Naive thymus-derived CD4-positive, alpha-beta T cell (primary cell): ENCODE measurements around the gene SEPTIN5. TPM values are rescaled to one million over a fixed set of nuclear protein-coding genes. Genes with fewer than 3 reads are reported as not detected.

Source experiments
- ATAC-seq: fragments of 150-1000 bp; cut with Tn5 transposase; 2 replicates; pipeline ENCODE4 v1.10.0; 2021; ENCODE audit warnings: mild to moderate bottlenecking, moderate library complexity
- CTCF ChIA-PET: fragments of 350-600 bp; sonication (Branson Sonifier 250); formaldehyde crosslinking; loops from one replicate; lab custom pipeline; 2021; ENCODE audit warnings: antibody characterized with exemption; lab: Charles Lee
- POLR2A ChIA-PET: fragments of 350-600 bp; sonication (Branson Sonifier 250); formaldehyde crosslinking; loops from one replicate; lab custom pipeline; 2021; ENCODE audit warnings: antibody characterized with exemption, inconsistent platforms; lab: Charles Lee
- DNase-seq, 9 donors: peaks; one replicate each; pipeline versions ENCODE4 v3.0.0 to v3.0.0-alpha.2; 2020 to 2022; ENCODE audit warnings: mixed read lengths in 1 of 9
- H3K27ac ChIP-seq: one replicate; pipeline ENCODE4 v1.7.0; 2013; ENCODE audit warnings: mild to moderate bottlenecking, low read depth, low read length, moderate library complexity
- H3K27me3 ChIP-seq, 2 donors: one replicate each; pipeline ENCODE4 v1.7.0; 2013; ENCODE audit warnings: low read length in 2 of 2, mild to moderate bottlenecking in 2 of 2, moderate library complexity in 2 of 2; ENCODE audit not compliant: control insufficient read depth in 2 of 2, insufficient read depth in 2 of 2
- H3K36me3 ChIP-seq, 3 experiments: 1 replicate in 2 of 3; 2 replicates in 1 of 3; pipeline ENCODE4 v1.7.0; 2013; ENCODE audit warnings: low read length in 3 of 3, mild to moderate bottlenecking in 3 of 3, moderate library complexity in 1 of 3; ENCODE audit not compliant: insufficient read depth in 3 of 3, control insufficient read depth in 2 of 3
- H3K4me1 ChIP-seq, 2 donors: one replicate each; pipeline ENCODE4 v1.7.0; 2013; ENCODE audit warnings: low read length in 2 of 2, mild to moderate bottlenecking in 2 of 2, moderate library complexity in 1 of 2; ENCODE audit not compliant: control insufficient read depth in 2 of 2, insufficient read depth in 2 of 2
- H3K4me3 ChIP-seq: 2 replicates; pipeline ENCODE4 v1.7.0; 2013; ENCODE audit warnings: mild to moderate bottlenecking, low read length
- H3K9me3 ChIP-seq, 3 experiments: 1 replicate in 2 of 3; 2 replicates in 1 of 3; pipeline ENCODE4 v1.7.0; 2013; ENCODE audit warnings: low read length in 3 of 3; ENCODE audit not compliant: control insufficient read depth in 2 of 3
- H3K27ac Mint-ChIP-seq, 9 donors: one replicate each; pipeline ENCODE4 v1.8.0; 2020 to 2022; ENCODE audit warnings: mixed read lengths in 9 of 9, mild to moderate bottlenecking in 8 of 9, moderate library complexity in 5 of 9, inconsistent platforms in 2 of 9
- H3K27me3 Mint-ChIP-seq, 5 donors: one replicate each; pipeline ENCODE4 v1.8.0; 2021 to 2022; ENCODE audit warnings: mixed read lengths in 5 of 5, mild to moderate bottlenecking in 1 of 5
- H3K36me3 Mint-ChIP-seq, 5 donors: one replicate each; pipeline ENCODE4 v1.8.0; 2020 to 2022; ENCODE audit warnings: mixed read lengths in 5 of 5, mild to moderate bottlenecking in 3 of 5, inconsistent platforms in 1 of 5
- H3K4me1 Mint-ChIP-seq, 7 donors: one replicate each; pipeline ENCODE4 v1.8.0; 2020 to 2022; ENCODE audit warnings: mixed read lengths in 7 of 7, mild to moderate bottlenecking in 3 of 7, inconsistent platforms in 1 of 7
- H3K4me3 Mint-ChIP-seq, 10 donors: one replicate each; pipeline ENCODE4 v1.8.0; 2020 to 2022; ENCODE audit warnings: mild to moderate bottlenecking in 10 of 10, mixed read lengths in 10 of 10, moderate library complexity in 6 of 10, inconsistent platforms in 2 of 10
- H3K9me3 Mint-ChIP-seq, 11 donors: one replicate each; pipeline ENCODE4 v1.8.0; 2020 to 2022; ENCODE audit warnings: mixed read lengths in 11 of 11, mild to moderate bottlenecking in 4 of 11, inconsistent platforms in 1 of 11, moderate library complexity in 1 of 11
- intact Hi-C, 2 donors: fragments of 100-400 bp; cut with micrococcal nuclease; formaldehyde crosslinking; loops; one replicate each; pipeline ENCODE4 v1.15.1; 2023
- polyA plus RNA-seq, 2 donors: library from polyadenylated mRNA; unstranded; fragments of 300-500 nt; fragmentation: Illumina TruSeq; gene quantifications; one replicate each; pipeline ENCODE4 v1.2.3, GENCODE V29; 2021
- total RNA-seq, 6 experiments: library from RNA in 5 of 6; stranded (reverse) in 5 of 6; gene quantifications; 1 replicate in 5 of 6; 2 replicates in 1 of 6; pipeline ENCODE4 v1.2.3 and lab custom pipeline; 2021 to 2026

The SEPTIN5 gene
- total and polyA plus RNA-seq, 7 experiments from 2014 or later, result 0.22 to 4.2 (median 0.49) TPM; not detected in 3

DNA sequence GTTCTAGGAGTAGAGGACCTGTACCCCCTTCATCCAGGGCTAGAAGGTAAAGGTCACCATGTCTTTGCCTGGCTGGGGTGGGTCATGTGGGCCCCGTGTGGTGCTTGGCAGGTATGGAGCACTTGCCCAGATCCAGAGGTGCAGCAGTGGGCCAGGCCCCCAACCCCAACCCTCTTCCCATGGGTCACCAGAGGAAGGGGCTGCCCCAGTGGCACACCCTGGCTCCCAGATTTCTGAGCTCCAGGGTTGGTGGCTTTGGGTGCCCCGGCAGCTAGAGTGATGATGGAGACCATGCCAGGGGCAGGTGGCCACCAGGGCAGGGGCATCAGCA lies 6.7 kb downstream of the SEPTIN5 start:
- peaks cover 33 to 61% (median 44%) of the 10 kb centered on the region in 5 donors for H3K27me3 Mint-ChIP-seq
- peak overlapping the region in 3 of 10 donors; percentile 44 to 65 (median 61) for H3K4me3 Mint-ChIP-seq
- ChIA-PET CTCF (no interaction called here), POLR2A (no interaction called here)
- peaks cover 0 to 20% (median 14%) of the 10 kb centered on the region in 7 donors for H3K4me1 Mint-ChIP-seq
- H3K9me3 ChIP-seq, result no peaks in the 10 kb centered on the region
- no peak overlapping the region for H3K27ac Mint-ChIP-seq
- ATAC-seq (no peak), DNase-seq (no peak)
- intact Hi-C loops, result no loop called here
- H3K4me3 ChIP-seq, result no peak overlapping the region
- H3K36me3 ChIP-seq, result no peaks in the 10 kb centered on the region
- peaks cover 0 to 7% of the 10 kb centered on the region in 2 donors for H3K27me3 ChIP-seq
- peaks cover 0 to 10% of the 10 kb centered on the region in 2 donors for H3K4me1 ChIP-seq
- peaks cover 0 to 1% (median 0%) of the 10 kb centered on the region in 11 donors for H3K9me3 Mint-ChIP-seq
- H3K27ac ChIP-seq, result no peak overlapping the region
- H3K36me3 Mint-ChIP-seq, result peaks cover 0 to 1% (median 0%) of the 10 kb centered on the region in 5 donors

DNA sequence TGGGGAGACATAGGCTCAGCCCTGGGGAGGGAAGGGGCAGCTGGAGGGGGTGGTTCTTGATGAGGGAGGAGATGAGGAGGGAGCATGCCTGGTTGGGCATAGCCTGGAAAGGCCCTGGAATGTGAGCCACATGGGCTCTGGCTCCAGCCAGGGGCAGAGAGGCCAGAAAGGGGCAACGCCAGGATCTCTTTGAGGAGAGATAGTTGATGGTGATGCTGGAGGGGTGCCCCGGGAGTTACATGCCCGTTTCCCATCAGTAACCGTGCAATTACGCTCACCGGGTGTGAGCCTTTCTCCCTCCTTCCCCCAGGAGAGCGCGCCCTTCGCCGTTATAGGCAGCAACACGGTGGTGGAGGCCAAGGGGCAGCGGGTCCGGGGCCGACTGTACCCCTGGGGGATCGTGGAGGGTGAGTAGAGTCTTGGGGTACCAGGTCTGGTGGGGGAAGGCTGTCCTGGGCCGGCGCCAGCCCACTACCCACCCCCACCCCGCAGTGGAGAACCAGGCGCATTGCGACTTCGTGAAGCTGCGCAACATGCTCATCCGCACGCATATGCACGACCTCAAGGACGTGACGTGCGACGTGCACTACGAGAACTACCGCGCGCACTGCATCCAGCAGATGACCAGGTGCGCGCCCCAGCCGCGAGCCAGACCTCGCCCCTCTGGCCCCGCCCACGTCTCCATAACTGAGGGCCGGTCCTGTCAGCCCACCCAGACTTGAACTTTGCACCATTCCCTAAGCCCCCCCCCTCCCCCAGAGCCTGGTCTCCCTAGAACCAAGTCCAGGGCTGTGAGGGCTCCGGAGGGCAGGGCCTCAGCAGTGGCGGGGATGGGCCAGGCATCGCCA lies 7.3 kb downstream of the SEPTIN5 start:
- H3K36me3 ChIP-seq, result no peaks in the 10 kb centered on the region
- H3K27ac ChIP-seq, result no peak overlapping the region
- peaks cover 0 to 20% (median 14%) of the 10 kb centered on the region in 7 donors for H3K4me1 Mint-ChIP-seq
- no peak overlapping the region for H3K27ac Mint-ChIP-seq
- ChIA-PET POLR2A (no interaction called here), CTCF (interaction anchor here (1.0 kb wide), 1 partner anchor 192 kb away, joined by 3 read pairs; no protein-coding TSS in a partner anchor)
- H3K9me3 ChIP-seq, result no peaks in the 10 kb centered on the region
- peaks cover 0 to 1% (median 0%) of the 10 kb centered on the region in 11 donors for H3K9me3 Mint-ChIP-seq
- intact Hi-C loops, result no loop called here
- DNase-seq, result no peak
- H3K4me3 Mint-ChIP-seq, result peak overlapping the region in 2 of 10 donors; percentile 48 to 61
- no peak for ATAC-seq
- H3K27me3 Mint-ChIP-seq, result peaks cover 33 to 56% (median 46%) of the 10 kb centered on the region in 5 donors
- H3K4me1 ChIP-seq, result peaks cover 0 to 10% of the 10 kb centered on the region in 2 donors
- peaks cover 0 to 7% of the 10 kb centered on the region in 2 donors for H3K27me3 ChIP-seq
- no peak overlapping the region for H3K4me3 ChIP-seq
- H3K36me3 Mint-ChIP-seq, result peaks cover 0 to 1% (median 0%) of the 10 kb centered on the region in 5 donors

- H3K4me3 ChIP-seq, result no peak overlapping the region
- DNase-seq (peak in 1 of 9 donors; percentile 0), ATAC-seq (no peak)
- CTCF ChIA-PET, result interaction anchor here (1.0 kb wide), 1 partner anchor 191 kb away, joined by 3 read pairs; no protein-coding TSS in a partner anchor
- no peaks in the 10 kb centered on the region for H3K36me3 ChIP-seq
- Mint-ChIP-seq H3K27ac (no peak overlapping the region), H3K27me3 (peaks cover 33 to 60% (median 46%) of the 10 kb centered on the region in 5 donors), H3K4me3 (peak overlapping the region in 2 of 10 donors; percentile 36 to 75), H3K9me3 (peaks cover 0 to 1% (median 0%) of the 10 kb centered on the region in 11 donors), H3K4me1 (peaks cover 0 to 20% (median 14%) of the 10 kb centered on the region in 7 donors), H3K36me3 (peaks cover 0 to 1% (median 0%) of the 10 kb centered on the region in 5 donors)
- H3K27me3 ChIP-seq, result peaks cover 0 to 7% of the 10 kb centered on the region in 2 donors
- H3K27ac ChIP-seq, result no peak overlapping the region
- intact Hi-C loops, result no loop called here
- H3K4me1 ChIP-seq, result peaks cover 0 to 10% of the 10 kb centered on the region in 2 donors
- no peaks in the 10 kb centered on the region for H3K9me3 ChIP-seq
- POLR2A ChIA-PET, result no interaction called here
Measured at GRCh38 chr22:19722178-19722981, 8.1 kb downstream of the SEPTIN5 start.

- intact Hi-C loops, result no loop called here
- H3K27ac Mint-ChIP-seq, result no peak overlapping the region
- ChIA-PET CTCF (no interaction called here), POLR2A (no interaction called here)
- peaks cover 0 to 1% (median 0%) of the 10 kb centered on the region in 5 donors for H3K36me3 Mint-ChIP-seq
- H3K9me3 ChIP-seq, result no peaks in the 10 kb centered on the region
- peak in 1 of 9 donors; percentile 7 for DNase-seq
- ATAC-seq, result no peak
- H3K27me3 ChIP-seq, result peaks cover 0 to 7% of the 10 kb centered on the region in 2 donors
- H3K9me3 Mint-ChIP-seq, result peaks cover 0 to 1% (median 0%) of the 10 kb centered on the region in 11 donors
- peak overlapping the region in 5 of 10 donors; percentile 19 to 75 (median 58) for H3K4me3 Mint-ChIP-seq
- H3K4me3 ChIP-seq, result no peak overlapping the region
- H3K4me1 Mint-ChIP-seq, result peaks cover 0 to 19% (median 10%) of the 10 kb centered on the region in 7 donors
- H3K36me3 ChIP-seq, result no peaks in the 10 kb centered on the region
- H3K27me3 Mint-ChIP-seq, result peaks cover 29 to 61% (median 46%) of the 10 kb centered on the region in 5 donors
- no peak overlapping the region for H3K27ac ChIP-seq
- H3K4me1 ChIP-seq, result peaks cover 0 to 10% of the 10 kb centered on the region in 2 donors
Measured at GRCh38 chr22:19722982-19723231, 8.6 kb downstream of the SEPTIN5 start.

GRCh38 chr22:19723232-19723982 lies 9.1 kb downstream of the SEPTIN5 start, which contains the start of gene GP1BB:
TSS of gene GP1BB (plus strand) at chr22:19723539. CDS start at chr22:19723570, 31 bp downstream.
- peaks cover 0 to 1% (median 0%) of the 10 kb centered on the region in 11 donors for H3K9me3 Mint-ChIP-seq
- DNase-seq (peak in 3 of 9 donors; percentile 31 to 46 (median 35)), ATAC-seq (peak; percentile 71)
- peaks cover 29 to 62% (median 46%) of the 10 kb centered on the region in 5 donors for H3K27me3 Mint-ChIP-seq
- CTCF ChIA-PET, result interaction anchor here (0.8 kb wide), 1 partner anchor 173 kb away, joined by 3 read pairs; no protein-coding TSS in a partner anchor
- H3K4me1 ChIP-seq, result peaks cover 0 to 10% of the 10 kb centered on the region in 2 donors
- intact Hi-C loops, result no loop called here
- POLR2A ChIA-PET, result no interaction called here
- H3K27ac ChIP-seq, result no peak within 1 kb of the TSS
- no peak within 1 kb of the TSS for H3K27ac Mint-ChIP-seq
- H3K36me3 Mint-ChIP-seq, result peaks cover 0 to 1% (median 0%) of the 10 kb centered on the region in 5 donors
- peaks cover 0 to 19% (median 9%) of the 10 kb centered on the region in 7 donors for H3K4me1 Mint-ChIP-seq
- H3K36me3 ChIP-seq, result no peaks in the 10 kb centered on the region
- no peaks in the 10 kb centered on the region for H3K9me3 ChIP-seq
- peaks cover 0 to 7% of the 10 kb centered on the region in 2 donors for H3K27me3 ChIP-seq
- H3K4me3 Mint-ChIP-seq, result peak within 1 kb of the TSS in 7 of 10 donors; percentile 19 to 77 (median 58)
- H3K4me3 ChIP-seq, result no peak within 1 kb of the TSS
